Thyroid gland (tissue), 4 donors: ENCODE results near the gene ABCB6. TPM values are rescaled to one million over a fixed set of nuclear protein-coding genes. Genes with fewer than 3 reads are reported as not detected.
A peak's percentile ranks its signal among the peaks of the same experiment; 100 is the strongest.

ENCODE experiments used
- DNase-seq, 2 donors: peaks; one replicate each; pipeline ENCODE4 v3.0.0-alpha.2; 2019
- H3K27ac ChIP-seq, 3 donors: fragments of 200-600 bp; sonication (generic); 1 replicate in 2 of 3; 2 replicates in 1 of 3; pipeline ENCODE4 v1.5.1; 2016 to 2019; ENCODE audit warnings: mild to moderate bottlenecking in 1 of 3, moderate library complexity in 1 of 3
- H3K27me3 ChIP-seq: fragments of 200-600 bp; sonication (generic); one replicate; pipeline ENCODE4 v1.5.1; 2019
- H3K36me3 ChIP-seq, 2 donors: fragments of 200-600 bp; sonication (generic); one replicate each; pipeline ENCODE4 v1.5.1; 2016 to 2019
- H3K4me1 ChIP-seq, 2 donors: fragments of 200-600 bp; sonication (generic); one replicate each; pipeline ENCODE4 v1.5.1; 2017 to 2019
- H3K4me3 ChIP-seq, 3 donors: fragments of 200-600 bp; sonication (generic); replicated peaks in 1 of 3; 1 replicate in 2 of 3; 2 replicates in 1 of 3; pipeline ENCODE4 v1.5.1; 2016; ENCODE audit warnings: mild to moderate bottlenecking in 1 of 3
- H3K9me3 ChIP-seq: fragments of 200-600 bp; sonication (generic); one replicate; pipeline ENCODE4 v1.5.1; 2017
- POLR2A ChIP-seq, 2 donors: fragments of 450-650 bp; IDR thresholded peaks; one replicate each; pipeline ENCODE4 v1.6.1; 2017; ENCODE audit warnings: antibody characterized with exemption in 2 of 2, mild to moderate bottlenecking in 2 of 2, moderate library complexity in 1 of 2
- WGBS, 2 donors: methylation state at CpG; one replicate each; pipeline ENCODE4 v1.1.5; 2017; 5-methylcytosine and 5-hydroxymethylcytosine counted together
- intact Hi-C: fragments of 100-400 bp; cut with DNase I; formaldehyde crosslinking; loops from one replicate; pipeline ENCODE4 v1.15.1; 2023
- total RNA-seq, 4 donors: library from RNA; depleted of rRNA; stranded (reverse); fragments of >200 nt; gene quantifications; one replicate each; pipeline ENCODE4 v1.2.3, GENCODE V29; 2016
- TF ChIP-seq, protein P1 (sequence below), 6 experiments: fragments of 200-600 bp in 3 of 6; fragments of 450-650 bp in 3 of 6; sonication (generic) in 3 of 6; IDR thresholded peaks; one replicate each; pipeline ENCODE4 v1.5.1; 2016 to 2019; ENCODE audit warnings: antibody characterized with exemption in 6 of 6, mild to moderate bottlenecking in 2 of 6, inconsistent platforms in 1 of 6, moderate library complexity in 1 of 6

The ABCB6 gene
- total RNA-seq, 4 donors from 2014 or later: 29.6 to 96.8 (median 63.6) TPM

DNA sequence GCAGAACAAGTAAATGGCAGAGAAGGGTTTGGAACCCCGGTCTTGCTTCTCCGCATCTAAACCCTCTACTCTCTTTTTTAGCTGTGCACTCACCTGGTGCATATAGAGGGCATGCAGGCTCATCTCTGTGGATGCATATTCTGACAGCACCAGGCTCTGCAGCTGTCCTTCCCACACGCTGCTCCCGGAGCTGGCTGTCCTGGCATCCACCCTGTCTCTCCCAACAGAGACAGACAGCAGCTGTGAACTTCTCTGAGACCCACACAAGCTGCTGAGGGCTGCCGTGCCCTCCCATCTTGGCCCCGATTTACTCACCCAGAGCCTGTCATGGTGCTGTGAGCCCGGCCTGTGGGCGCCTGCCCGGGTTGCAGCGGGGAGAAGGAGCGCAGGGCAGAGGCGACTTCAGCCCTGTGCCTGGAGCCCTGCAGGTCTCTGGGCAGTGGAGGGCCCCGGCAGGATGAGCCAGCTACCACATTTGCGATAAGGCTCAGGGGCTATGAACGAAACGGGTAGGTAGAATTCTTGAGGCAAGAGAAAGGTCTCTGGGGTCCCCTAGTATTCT, 3.3 kb upstream of the ABCB6 start:
- intact Hi-C loops: no loop called here
- WGBS, 2 donors: 92 to 96% methylated on average over 9 to 12 of the region's 16 CpGs
- no peaks in the 10 kb centered on the region for H3K9me3 ChIP-seq
- no peaks in the 10 kb centered on the region for H3K27me3 ChIP-seq
- peaks cover 55 to 56% of the 10 kb centered on the region in 2 donors for H3K36me3 ChIP-seq
- no peak for DNase-seq
- no peak overlapping the region for H3K27ac ChIP-seq
- no peak overlapping the region for H3K4me3 ChIP-seq
- TF ChIP-seq, protein P1, sequence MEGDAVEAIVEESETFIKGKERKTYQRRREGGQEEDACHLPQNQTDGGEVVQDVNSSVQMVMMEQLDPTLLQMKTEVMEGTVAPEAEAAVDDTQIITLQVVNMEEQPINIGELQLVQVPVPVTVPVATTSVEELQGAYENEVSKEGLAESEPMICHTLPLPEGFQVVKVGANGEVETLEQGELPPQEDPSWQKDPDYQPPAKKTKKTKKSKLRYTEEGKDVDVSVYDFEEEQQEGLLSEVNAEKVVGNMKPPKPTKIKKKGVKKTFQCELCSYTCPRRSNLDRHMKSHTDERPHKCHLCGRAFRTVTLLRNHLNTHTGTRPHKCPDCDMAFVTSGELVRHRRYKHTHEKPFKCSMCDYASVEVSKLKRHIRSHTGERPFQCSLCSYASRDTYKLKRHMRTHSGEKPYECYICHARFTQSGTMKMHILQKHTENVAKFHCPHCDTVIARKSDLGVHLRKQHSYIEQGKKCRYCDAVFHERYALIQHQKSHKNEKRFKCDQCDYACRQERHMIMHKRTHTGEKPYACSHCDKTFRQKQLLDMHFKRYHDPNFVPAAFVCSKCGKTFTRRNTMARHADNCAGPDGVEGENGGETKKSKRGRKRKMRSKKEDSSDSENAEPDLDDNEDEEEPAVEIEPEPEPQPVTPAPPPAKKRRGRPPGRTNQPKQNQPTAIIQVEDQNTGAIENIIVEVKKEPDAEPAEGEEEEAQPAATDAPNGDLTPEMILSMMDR (IDR thresholded peaks at IDR 0.05): no peak
- TF ChIP-seq POLR2A (IDR thresholded peaks at IDR 0.05): no peak
- H3K4me1 ChIP-seq: peaks cover 15 to 20% of the 10 kb centered on the region in 2 donors

DNA sequence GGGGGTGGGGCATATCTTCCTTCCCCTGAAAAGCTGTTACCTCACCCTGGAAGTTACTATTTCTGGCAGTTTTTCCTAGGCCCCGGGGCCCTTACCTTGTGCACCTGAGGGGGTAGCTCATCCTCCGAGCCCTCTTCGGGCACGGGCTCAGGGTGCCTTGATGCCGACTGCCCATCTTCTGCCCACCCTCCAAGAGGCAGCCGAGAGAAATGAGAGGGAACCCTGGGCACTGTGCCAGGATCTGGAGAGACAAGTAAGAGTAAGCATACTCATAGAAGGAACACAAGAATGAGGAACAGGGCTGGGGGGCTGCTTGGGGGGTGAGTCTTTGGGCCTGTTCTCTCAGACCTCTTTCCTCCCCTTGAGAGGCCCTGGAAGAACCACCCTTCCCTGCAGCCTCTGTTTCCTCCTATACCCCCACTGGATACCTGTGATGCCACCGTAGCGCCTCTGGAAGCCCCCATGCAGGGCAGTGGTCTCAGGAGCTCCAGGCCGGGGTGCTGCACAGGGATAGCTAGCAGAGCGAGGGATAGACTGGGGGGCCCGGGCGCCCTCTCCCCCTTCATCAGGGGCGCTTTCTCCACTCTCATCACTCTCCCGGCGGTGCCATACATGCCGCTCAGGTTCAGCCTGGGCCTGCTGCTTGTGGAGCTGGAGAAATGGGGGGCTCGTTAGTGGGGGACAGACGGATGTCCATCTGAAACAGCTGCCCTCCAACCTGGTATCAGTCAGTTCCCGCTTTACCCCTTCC, 2.1 kb upstream of the ABCB6 start:
- Histone ChIP-seq H3K27ac (no peak overlapping the region), H3K36me3 (peaks cover 51 to 53% of the 10 kb centered on the region in 2 donors), H3K27me3 (no peaks in the 10 kb centered on the region), H3K4me1 (peaks cover 22 to 23% of the 10 kb centered on the region in 2 donors), H3K9me3 (no peaks in the 10 kb centered on the region), H3K4me3 (no peak overlapping the region)
- intact Hi-C loops: no loop called here
- no peak for TF ChIP-seq POLR2A (IDR thresholded peaks at IDR 0.05)
- TF ChIP-seq, protein P1 (IDR thresholded peaks at IDR 0.05): no peak
- WGBS, 2 donors: 85 to 86% methylated on average over 19 of the region's 19 CpGs
- no peak for DNase-seq

DNA sequence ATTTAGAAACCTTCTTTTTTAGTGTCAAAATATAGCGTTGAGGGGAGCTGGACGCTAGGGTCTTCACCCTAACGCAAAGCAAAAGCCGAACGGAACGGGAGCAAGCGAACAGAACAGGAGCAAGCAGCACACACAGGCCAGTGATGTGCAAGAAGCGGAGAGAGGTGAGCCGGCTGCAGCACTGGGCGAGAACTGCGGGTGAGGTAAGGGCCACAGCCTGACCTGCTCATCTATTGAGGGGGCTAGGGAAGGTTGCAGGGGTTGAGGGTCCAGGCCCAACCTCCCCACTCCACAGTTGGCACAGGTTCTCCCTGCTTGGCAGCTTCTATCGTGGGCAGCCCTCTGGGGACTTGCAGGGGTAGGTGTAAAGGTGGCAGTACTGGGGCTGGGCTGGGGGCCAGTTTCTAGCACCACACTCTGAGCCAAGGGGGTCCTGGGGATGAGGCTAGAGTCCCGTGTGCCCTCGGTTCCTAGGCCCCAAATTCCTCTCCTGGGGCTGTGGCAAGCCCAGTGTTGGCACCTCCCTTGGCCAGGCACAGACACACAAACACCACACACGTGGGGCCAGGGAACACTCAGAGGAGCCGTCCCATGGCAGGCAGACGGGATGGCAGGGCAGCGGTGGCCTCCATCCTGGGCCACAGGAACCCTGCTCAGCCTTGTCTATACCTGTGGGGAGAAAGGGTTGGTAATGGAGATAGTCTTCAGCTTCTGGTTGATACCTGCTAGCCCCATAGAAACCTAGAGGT, 1.2 kb upstream of the ABCB6 start:
- Histone ChIP-seq H3K27ac (peak overlapping the region in 1 of 3 donors; percentile 73), H3K36me3 (peaks cover 44 to 45% of the 10 kb centered on the region in 2 donors), H3K9me3 (no peaks in the 10 kb centered on the region), H3K27me3 (no peaks in the 10 kb centered on the region), H3K4me1 (peaks cover 22 to 23% of the 10 kb centered on the region in 2 donors), H3K4me3 (no peak overlapping the region)
- intact Hi-C loops: no loop called here
- DNase-seq: no peak
- WGBS, 2 donors: 89 to 94% methylated on average over 13 to 18 of the region's 18 CpGs
- TF ChIP-seq POLR2A (IDR thresholded peaks at IDR 0.05): no peak
- TF ChIP-seq, protein P1 (IDR thresholded peaks at IDR 0.05): no peak

DNA sequence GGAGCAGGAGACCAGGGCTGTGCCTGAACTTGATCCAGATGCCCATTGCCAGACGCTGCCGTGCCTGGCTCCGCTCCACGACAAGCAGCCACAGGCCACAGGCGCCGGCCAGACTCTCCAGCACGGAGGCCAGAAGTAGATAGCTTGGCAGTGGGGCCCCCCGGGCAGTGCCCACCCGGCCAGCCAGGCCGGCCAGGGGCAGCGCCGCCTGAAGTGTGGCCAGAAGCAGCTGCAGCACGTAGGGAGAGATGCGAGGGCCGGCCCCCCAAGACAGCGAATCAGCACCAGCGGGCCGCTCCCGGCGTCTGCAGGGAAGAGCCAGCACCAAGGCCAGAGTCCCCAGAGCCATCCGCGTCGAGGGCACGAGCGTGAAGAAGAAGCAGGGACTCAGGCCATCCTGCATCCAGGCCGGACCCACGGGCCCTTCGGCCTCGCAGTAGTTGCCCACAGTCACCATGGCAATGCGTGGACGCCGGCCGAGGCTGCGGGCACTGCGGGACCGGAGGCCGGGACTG, 484 bp downstream of the ABCB6 start:
- H3K4me3 ChIP-seq: peak overlapping the region in 2 of 3 donors; percentile 44 to 57
- intact Hi-C loops: no loop called here
- WGBS, 2 donors: 0% methylated on average over 15 of the region's 37 CpGs; no CpG with 5 or more reads in 1 of the 2 donors
- H3K36me3 ChIP-seq: peaks cover 34 to 45% of the 10 kb centered on the region in 2 donors
- DNase-seq: peak in 1 of 2 donors; percentile 74
- no peaks in the 10 kb centered on the region for H3K9me3 ChIP-seq
- H3K4me1 ChIP-seq: peaks cover 22 to 23% of the 10 kb centered on the region in 2 donors
- H3K27ac ChIP-seq: peak overlapping the region; percentile 73 to 97 (median 89)
- no peak for TF ChIP-seq POLR2A (IDR thresholded peaks at IDR 0.05)
- TF ChIP-seq, protein P1 (IDR thresholded peaks at IDR 0.05): no peak
- H3K27me3 ChIP-seq: no peaks in the 10 kb centered on the region
